Measurements from ENCODE around the gene PRDM16.

Gene PRDM16

GRCh38 chr1:3459940-3460671, 391.1 kb downstream of the PRDM16 start:
- no peak for DNase-seq
- in situ Hi-C loops (cut with HindIII; ENCODE audit: low pct_ligation_motif_present, low pct_unique_long_range_greater_than_20kb, low sequenced_read_pairs) = no loop called here

- in situ Hi-C loops (cut with HindIII; ENCODE audit: low pct_ligation_motif_present, low pct_unique_long_range_greater_than_20kb, low sequenced_read_pairs) = no loop called here
- DNase-seq = no peak
Measured at GRCh38 chr1:3460672-3461131, 391.7 kb downstream of the PRDM16 start.

- DNase-seq = no peak
- in situ Hi-C loops (cut with HindIII; ENCODE audit: low pct_ligation_motif_present, low pct_unique_long_range_greater_than_20kb, low sequenced_read_pairs) = no loop called here
Measured at GRCh38 chr1:3461238-3461933, 392.4 kb downstream of the PRDM16 start.

GRCh38 chr1:3461934-3462275, 392.9 kb downstream of the PRDM16 start:
- DNase-seq = no peak
- in situ Hi-C loops (cut with HindIII; ENCODE audit: low pct_ligation_motif_present, low pct_unique_long_range_greater_than_20kb, low sequenced_read_pairs) = no loop called here

- no peak for DNase-seq
- in situ Hi-C loops (cut with HindIII; ENCODE audit: low pct_ligation_motif_present, low pct_unique_long_range_greater_than_20kb, low sequenced_read_pairs) = no loop called here
Measured at GRCh38 chr1:3462356-3463012, 393.5 kb downstream of the PRDM16 start.

- in situ Hi-C loops (cut with HindIII; ENCODE audit: low pct_ligation_motif_present, low pct_unique_long_range_greater_than_20kb, low sequenced_read_pairs) = no loop called here
Measured at GRCh38 chr1:3463013-3463385, 394.0 kb downstream of the PRDM16 start.

GRCh38 chr1:3463408-3463863, 394.4 kb downstream of the PRDM16 start:
- in situ Hi-C loops (cut with HindIII; ENCODE audit: low pct_ligation_motif_present, low pct_unique_long_range_greater_than_20kb, low sequenced_read_pairs) = no loop called here
- no peak for DNase-seq

More at GRCh38 chr1:3463013-3463385, 394.0 kb downstream of the PRDM16 start:
- DNase-seq = no peak

GRCh38 chr1:3463891-3464648, 395.1 kb downstream of the PRDM16 start:
- no peak for DNase-seq
- in situ Hi-C loops (cut with HindIII; ENCODE audit: low pct_ligation_motif_present, low pct_unique_long_range_greater_than_20kb, low sequenced_read_pairs) = no loop called here

GRCh38 chr1:3464649-3465025, 395.6 kb downstream of the PRDM16 start:
- in situ Hi-C loops (cut with HindIII; ENCODE audit: low pct_ligation_motif_present, low pct_unique_long_range_greater_than_20kb, low sequenced_read_pairs) = no loop called here

GRCh38 chr1:3465091-3465934, 396.3 kb downstream of the PRDM16 start:
- no peak for DNase-seq
- in situ Hi-C loops (cut with HindIII; ENCODE audit: low pct_ligation_motif_present, low pct_unique_long_range_greater_than_20kb, low sequenced_read_pairs) = no loop called here

More at GRCh38 chr1:3464649-3465025, 395.6 kb downstream of the PRDM16 start:
- DNase-seq = no peak

GRCh38 chr1:3465935-3466321, 396.9 kb downstream of the PRDM16 start:
- DNase-seq = no peak
- in situ Hi-C loops (cut with HindIII; ENCODE audit: low pct_ligation_motif_present, low pct_unique_long_range_greater_than_20kb, low sequenced_read_pairs) = no loop called here

GRCh38 chr1:3466366-3467075, 397.5 kb downstream of the PRDM16 start:
- in situ Hi-C loops (cut with HindIII; ENCODE audit: low pct_ligation_motif_present, low pct_unique_long_range_greater_than_20kb, low sequenced_read_pairs) = no loop called here

GRCh38 chr1:3467096-3468036, 398.4 kb downstream of the PRDM16 start:
- in situ Hi-C loops (cut with HindIII; ENCODE audit: low pct_ligation_motif_present, low pct_unique_long_range_greater_than_20kb, low sequenced_read_pairs) = no loop called here
- no peak for DNase-seq

More at GRCh38 chr1:3466366-3467075, 397.5 kb downstream of the PRDM16 start:
- DNase-seq = no peak

- in situ Hi-C loops (cut with HindIII; ENCODE audit: low pct_ligation_motif_present, low pct_unique_long_range_greater_than_20kb, low sequenced_read_pairs) = no loop called here
Measured at GRCh38 chr1:3468236-3469103, 399.5 kb downstream of the PRDM16 start.

GRCh38 chr1:3469104-3469848, 400.3 kb downstream of the PRDM16 start:
- DNase-seq = no peak
- in situ Hi-C loops (cut with HindIII; ENCODE audit: low pct_ligation_motif_present, low pct_unique_long_range_greater_than_20kb, low sequenced_read_pairs) = no loop called here

More at GRCh38 chr1:3468236-3469103, 399.5 kb downstream of the PRDM16 start:
- no peak for DNase-seq

Data from ACHN (cell line).